WTC11 (cell line): Measurements from ENCODE around the gene CCDC149.

Experiments used
- CTCF ChIP-seq: fragments of 200-600 bp; IDR thresholded peaks from 2 replicates; pipeline ENCODE4 v1.8.0; 2022; ENCODE audit warnings: antibody characterized with exemption
- FOXP1 ChIP-seq: sonication (generic); formaldehyde crosslinking; IDR thresholded peaks from 2 replicates; pipeline ENCODE4 v1.8.0; 2022; ENCODE audit warnings: missing genetic modification reagents, mild to moderate bottlenecking, moderate library complexity, borderline replicate concordance
- KAT7 ChIP-seq: sonication (generic); formaldehyde crosslinking; IDR thresholded peaks from 2 replicates; pipeline ENCODE4 v1.8.1; 2023; ENCODE audit warnings: missing genetic modification reagents, mild to moderate bottlenecking, borderline replicate concordance
- NFYB ChIP-seq: sonication (generic); formaldehyde crosslinking; conservative IDR thresholded peaks from 2 replicates; pipeline ENCODE4 v1.8.0; 2022; ENCODE audit warnings: low read depth, missing genetic modification reagents
- NR2C2 ChIP-seq: sonication (generic); formaldehyde crosslinking; IDR thresholded peaks from 2 replicates; pipeline ENCODE4 v1.8.0; 2022; ENCODE audit warnings: mild to moderate bottlenecking, missing genetic modification reagents
- PRDM15 ChIP-seq: sonication (generic); formaldehyde crosslinking; IDR thresholded peaks from 2 replicates; pipeline ENCODE4 v1.8.0; 2022; ENCODE audit warnings: missing genetic modification reagents
- PRRX2 ChIP-seq: fragments of 250-450 bp; sonication (Bioruptor Pico); IDR thresholded peaks from 2 replicates; pipeline ENCODE4 v1.8.0; 2021; ENCODE audit warnings: mild to moderate bottlenecking
- ZNF121 ChIP-seq: sonication (generic); formaldehyde crosslinking; IDR thresholded peaks from 2 replicates; pipeline ENCODE4 v1.8.0; 2023; ENCODE audit warnings: missing genetic modification reagents
- ZNF416 ChIP-seq: fragments of 250-450 bp; sonication (Bioruptor Pico); IDR thresholded peaks from 2 replicates; pipeline ENCODE4 v1.9.0; 2021; ENCODE audit warnings: mild to moderate bottlenecking, inconsistent platforms
- TF ChIP-seq, protein P1 (sequence below): sonication (generic); formaldehyde crosslinking; IDR thresholded peaks from 2 replicates; pipeline ENCODE4 v1.8.1; 2022; ENCODE audit warnings: low read depth, missing genetic modification reagents, borderline replicate concordance
- TF ChIP-seq, protein P2 (sequence below): sonication (generic); formaldehyde crosslinking; IDR thresholded peaks from 2 replicates; pipeline ENCODE4 v1.8.0; 2022; ENCODE audit warnings: mild to moderate bottlenecking, missing genetic modification reagents

- TF ChIP-seq, protein P1, sequence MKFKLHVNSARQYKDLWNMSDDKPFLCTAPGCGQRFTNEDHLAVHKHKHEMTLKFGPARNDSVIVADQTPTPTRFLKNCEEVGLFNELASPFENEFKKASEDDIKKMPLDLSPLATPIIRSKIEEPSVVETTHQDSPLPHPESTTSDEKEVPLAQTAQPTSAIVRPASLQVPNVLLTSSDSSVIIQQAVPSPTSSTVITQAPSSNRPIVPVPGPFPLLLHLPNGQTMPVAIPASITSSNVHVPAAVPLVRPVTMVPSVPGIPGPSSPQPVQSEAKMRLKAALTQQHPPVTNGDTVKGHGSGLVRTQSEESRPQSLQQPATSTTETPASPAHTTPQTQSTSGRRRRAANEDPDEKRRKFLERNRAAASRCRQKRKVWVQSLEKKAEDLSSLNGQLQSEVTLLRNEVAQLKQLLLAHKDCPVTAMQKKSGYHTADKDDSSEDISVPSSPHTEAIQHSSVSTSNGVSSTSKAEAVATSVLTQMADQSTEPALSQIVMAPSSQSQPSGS, result no peak
- TF ChIP-seq ZNF121 (CRISPR knock-in tag) (no peak), ZNF416 (CRISPR knock-in tag) (no peak), CTCF (no peak), NR2C2 (no peak), PRDM15 (no peak), NFYB (CRISPR knock-in tag) (no peak), FOXP1 (no peak), KAT7 (CRISPR knock-in tag) (no peak), PRRX2 (no peak)
- TF ChIP-seq, protein P2, sequence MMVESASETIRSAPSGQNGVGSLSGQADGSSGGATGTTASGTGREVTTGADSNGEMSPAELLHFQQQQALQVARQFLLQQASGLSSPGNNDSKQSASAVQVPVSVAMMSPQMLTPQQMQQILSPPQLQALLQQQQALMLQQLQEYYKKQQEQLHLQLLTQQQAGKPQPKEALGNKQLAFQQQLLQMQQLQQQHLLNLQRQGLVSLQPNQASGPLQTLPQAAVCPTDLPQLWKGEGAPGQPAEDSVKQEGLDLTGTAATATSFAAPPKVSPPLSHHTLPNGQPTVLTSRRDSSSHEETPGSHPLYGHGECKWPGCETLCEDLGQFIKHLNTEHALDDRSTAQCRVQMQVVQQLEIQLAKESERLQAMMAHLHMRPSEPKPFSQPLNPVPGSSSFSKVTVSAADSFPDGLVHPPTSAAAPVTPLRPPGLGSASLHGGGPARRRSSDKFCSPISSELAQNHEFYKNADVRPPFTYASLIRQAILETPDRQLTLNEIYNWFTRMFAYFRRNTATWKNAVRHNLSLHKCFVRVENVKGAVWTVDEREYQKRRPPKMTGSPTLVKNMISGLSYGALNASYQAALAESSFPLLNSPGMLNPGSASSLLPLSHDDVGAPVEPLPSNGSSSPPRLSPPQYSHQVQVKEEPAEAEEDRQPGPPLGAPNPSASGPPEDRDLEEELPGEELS (CRISPR knock-in tag), result no peak
Measured at GRCh38 chr4:24842356-24842755, 70.5 kb downstream of the CCDC149 start.
